HuH-7 (cell line): Measurements from ENCODE around the gene KIF16B.

Experiments
- DNase-seq: peaks from one replicate; pipeline ENCODE4 v3.0.0; 2011; ENCODE audit warnings: low spot score

Gene KIF16B

DNA sequence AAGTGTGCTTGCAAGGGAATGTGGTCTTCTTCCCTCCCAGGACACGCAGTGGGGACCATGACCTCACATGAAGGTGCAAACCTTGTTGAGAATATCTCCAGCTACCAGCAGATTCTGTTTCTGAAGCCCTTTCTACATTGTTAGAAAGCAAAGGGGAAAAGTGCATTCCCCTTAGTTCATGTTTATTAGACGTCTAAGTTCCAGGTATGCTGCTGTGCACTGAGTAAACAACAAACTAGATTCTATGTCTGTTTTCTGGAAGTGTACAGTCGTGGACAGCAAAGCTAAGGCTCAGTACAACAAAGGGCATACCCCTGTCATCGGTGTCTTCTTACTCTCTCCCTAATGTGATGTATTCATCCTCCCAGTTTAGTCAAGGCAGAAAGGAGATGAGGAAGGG lies 178.5 kb downstream of the KIF16B start:
- no peak for DNase-seq

DNA sequence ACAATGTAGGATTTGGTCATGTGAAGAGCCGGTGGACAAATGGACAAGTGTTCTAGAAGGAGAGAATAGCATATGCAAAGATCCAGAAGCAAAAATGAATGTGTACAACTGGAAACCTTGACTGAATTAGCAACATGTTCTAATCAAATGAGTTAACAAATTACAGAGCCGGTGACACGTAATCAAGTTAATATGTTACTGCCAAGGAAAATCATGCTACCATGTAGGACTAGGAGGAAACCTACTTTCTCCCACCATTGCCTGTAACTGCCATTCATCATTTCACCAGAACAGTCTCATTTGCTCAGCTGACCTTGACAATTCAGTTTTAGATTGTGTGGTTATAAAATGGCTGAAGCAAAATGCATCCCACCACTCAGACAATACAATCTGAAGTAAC lies 179.4 kb downstream of the KIF16B start:
- no peak for DNase-seq

DNA sequence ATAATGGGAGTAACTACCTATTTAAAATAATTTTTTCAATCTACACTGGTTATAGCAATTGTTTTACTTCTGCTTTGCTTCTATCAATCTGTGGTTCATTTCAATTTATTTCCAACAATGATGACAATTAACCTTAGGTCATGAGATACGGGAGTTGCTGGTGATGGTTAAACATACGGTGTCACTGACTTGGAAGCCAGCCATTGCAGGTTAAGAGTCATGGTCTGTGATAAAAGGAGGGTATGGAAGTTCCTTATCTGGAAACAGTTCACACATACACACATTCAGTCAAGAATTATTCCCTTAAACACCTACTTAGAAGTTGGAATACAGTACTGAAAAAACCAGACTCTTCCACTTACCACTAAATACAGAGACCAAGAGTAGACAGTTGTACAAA lies 180.0 kb downstream of the KIF16B start:
- no peak for DNase-seq

DNA sequence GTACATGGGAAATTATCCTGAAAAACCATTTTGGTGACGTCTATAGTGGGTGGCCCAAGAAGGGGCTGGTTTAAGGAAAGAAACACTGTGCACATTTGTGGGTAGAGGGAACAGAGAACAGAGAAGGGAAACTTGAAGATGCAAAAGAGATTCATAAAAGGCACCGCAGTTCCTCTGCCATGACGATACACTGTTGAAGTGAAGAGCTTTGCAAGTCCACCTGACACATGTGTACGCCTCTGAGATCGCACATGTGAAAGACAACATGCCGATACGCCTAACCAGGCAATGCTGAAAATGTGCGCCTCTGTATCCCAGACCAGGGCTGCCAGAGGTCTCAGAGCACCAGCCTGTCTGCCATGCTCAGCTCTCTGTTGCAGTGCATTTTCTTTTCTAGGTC lies 180.9 kb downstream of the KIF16B start:
- no peak for DNase-seq

DNA sequence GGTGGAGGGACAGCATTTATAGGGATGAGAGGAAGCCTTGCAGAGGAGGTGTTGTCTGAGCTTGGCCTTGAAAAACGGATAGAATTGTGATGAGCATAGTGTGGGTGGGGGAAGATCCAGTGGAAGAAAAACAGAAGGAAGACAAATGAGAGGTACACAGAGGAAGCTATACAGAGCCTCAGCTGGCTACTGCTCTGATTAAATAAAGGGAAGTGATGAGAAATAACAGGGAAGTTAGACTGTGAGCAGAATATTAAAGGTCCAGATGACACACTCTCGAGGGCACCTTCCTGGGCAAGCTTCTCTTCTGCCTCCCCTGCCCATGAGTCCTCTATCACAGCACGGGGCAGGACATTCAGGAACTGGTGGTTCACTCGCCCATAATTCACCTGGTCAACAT lies 182.3 kb downstream of the KIF16B start:
- DNase-seq = no peak

DNA sequence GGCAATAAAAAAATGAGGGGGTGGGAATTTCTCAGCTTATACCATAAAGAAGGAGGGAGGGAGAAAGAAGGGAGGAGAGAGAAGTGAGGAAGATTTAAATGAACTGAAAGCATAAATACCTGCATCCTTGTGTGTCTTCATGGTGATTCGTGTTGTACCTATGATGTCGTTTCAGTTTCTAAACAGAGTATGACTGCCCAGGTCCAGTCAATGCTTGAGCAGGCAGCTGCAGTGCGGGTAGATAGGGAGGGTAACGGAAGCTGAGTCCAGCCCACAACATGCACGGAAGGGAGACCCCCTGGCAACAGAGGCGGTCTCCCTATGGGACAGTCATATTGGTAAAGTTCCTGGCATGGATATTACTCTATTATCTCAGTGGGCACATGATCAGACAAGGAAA lies 184.5 kb downstream of the KIF16B start:
- no peak for DNase-seq

DNA sequence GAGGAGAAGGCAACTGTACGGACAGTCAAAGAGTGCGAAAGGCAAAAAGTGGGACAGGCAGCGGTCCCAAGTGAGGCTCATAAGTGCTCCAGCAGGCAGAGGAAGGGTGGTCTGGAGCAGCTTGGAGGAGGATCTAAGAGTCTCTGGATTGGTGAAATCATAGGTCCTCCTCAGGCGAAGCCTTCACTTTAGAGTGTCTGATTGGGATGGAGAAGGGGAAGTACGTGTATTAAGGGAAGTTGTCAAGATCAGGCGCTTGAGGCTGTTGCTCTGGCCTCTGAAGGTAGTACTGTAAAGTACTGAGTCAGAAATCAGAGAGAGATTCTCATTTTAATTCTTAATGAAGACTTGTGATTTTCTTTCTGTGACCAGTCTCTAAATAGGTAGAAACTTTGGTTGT lies 185.6 kb downstream of the KIF16B start:
- DNase-seq = no peak

DNA sequence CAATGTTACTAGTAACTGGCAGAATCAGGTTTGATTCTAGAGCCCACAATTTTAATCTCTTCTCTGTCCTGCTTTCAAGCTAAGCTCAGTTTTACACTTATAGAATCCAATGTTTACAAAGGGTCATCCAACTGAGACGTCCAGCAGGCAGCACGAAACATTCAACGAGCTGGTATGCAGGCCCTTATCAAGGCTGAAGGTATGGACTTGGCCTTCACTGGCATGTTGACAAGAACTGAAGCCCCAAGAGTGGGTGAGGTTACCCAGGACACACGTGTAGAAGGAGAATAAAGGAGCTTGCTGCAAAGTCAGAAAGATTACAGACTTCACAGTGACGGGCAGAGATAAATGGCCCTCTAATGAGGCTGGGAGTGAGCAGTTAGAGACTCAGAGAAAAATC lies 187.4 kb downstream of the KIF16B start:
- no peak for DNase-seq

DNA sequence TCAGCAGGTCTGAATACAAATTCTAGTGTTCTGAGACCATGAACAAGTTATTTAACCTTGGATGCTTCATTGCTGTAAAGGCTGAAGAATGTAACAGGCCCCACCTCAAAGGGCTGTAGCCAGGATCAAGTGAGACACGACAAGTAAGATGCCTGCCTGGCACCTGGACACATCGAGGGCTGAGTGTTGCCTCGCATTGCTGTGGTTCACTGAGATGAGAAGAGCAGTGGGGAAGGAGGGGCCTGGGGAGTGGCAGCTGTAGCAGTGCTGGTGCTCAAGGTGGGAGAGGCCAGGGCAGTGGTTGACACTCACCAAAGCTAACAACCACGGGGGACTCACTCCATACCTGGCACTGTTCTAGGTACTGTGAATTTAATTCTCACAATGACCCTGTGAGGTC lies 187.8 kb downstream of the KIF16B start:
- no peak for DNase-seq

DNA sequence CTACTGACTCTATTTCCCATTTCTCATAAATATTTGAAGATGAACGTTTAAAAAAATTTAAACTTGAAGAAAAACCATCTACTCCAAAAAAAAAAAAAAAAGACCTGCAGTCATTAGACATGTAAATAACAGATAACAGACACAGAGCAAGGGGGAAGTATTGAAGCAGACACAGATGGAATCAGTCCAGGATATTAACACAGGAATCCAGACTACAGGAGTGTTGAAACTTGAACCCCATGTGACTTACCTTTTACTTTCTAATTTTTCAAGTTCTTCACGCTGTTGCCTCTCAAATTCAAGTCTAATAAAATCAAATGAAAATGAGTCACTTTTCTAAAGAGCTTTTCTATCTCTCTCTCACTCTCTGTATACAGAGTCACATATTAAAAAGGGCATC lies 191.8 kb downstream of the KIF16B start:
- no peak for DNase-seq

DNA sequence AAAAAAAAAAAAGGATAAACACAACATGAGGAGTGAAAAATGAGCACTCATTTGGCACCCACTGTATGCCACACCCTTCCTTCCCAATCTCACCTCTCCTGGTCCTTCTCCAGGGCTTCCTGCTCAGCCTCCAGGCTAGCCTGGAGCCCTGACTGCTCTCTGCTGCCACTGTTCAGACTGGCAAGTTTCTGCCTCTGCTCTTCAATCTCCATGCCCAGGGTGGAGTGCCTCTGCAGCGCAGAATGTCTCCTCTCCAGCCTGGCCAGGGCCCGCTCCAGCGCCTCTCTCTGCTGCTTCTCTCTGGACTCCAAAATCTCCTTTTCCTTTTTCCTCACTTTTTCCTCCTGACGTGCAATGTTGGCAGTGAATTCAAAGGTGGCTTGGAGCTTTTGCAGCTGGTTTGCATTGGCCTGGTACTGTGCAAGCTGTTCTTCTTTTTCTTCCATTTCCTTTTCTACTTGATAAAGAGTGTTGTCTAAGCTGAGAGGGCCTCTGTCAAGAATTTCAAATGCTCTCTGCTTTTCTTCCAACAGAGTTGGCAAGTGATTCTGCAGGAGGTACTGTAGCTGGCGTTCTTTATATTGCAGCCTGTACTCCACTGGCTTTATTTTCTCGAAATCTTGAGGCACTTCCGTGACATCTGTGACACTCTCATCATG lies 194.4 kb downstream of the KIF16B start:
- no peak for DNase-seq

DNA sequence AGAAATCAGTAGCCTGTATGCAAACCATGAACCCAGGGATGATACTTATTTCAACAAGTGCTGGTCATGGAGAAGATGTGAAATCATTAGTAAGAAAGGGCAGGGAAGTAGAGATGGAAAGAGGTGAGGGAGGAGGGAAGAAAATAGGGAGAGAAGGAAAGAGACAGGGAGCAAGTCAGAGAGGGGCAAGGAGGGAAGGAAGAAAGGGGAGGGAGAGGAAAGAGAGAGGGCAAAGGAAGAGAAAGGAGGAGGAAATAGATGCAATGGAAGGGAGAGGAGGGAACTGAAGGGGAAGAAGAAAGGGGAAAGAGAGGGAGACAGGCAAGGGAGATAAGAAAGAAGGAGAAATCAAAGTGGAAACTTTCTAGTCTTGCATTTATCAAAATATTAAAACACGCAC lies 195.1 kb downstream of the KIF16B start:
- no peak for DNase-seq

DNA sequence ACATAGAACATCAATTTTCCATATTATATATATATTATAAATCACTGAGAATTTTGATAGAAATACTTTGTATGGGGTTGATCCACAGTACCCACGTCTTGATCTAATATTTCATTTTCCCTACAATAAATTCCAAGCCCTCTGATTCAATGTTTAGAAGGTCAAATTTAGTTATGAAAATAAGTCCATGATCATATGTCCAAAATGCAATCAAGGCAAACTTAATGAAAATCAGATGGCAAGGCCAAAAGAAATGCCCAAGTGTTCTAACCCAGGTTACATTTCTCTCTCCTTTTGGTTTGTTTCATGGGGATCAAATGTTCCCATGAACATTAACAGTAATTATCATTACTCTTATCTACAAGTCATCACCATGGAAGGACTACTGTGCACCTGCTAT lies 203.8 kb downstream of the KIF16B start:
- no peak for DNase-seq

DNA sequence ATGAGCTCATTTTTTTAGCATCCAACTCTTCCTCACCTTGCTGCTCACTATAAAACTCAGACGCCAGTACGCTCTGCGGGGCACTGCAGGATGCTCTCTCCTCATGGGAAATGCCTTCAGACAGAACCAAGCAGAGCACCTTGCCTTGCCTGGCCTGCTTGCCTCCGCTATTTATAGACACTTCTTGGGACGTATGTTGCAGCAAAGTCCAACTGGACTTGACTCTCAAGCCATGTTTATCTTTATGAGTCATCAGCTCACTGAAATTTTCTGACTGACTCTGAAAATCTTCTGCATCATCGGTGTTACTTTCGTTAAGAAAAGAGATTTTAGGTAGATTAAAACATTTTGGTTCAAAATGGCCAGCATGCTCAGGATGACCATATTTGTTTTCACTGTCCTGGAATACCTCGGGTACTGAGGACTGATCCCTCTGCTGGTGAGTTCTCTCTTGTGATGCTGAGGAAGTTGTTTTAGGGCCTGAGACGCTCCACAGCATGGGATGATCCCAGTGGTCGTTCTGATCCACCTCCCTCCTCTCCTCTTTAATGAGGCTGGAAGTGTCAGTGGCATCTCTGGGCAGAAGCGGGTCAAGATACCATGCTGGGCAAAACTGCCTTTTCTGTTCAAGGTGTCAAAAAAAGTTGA lies 204.5 kb downstream of the KIF16B start:
- no peak for DNase-seq

DNA sequence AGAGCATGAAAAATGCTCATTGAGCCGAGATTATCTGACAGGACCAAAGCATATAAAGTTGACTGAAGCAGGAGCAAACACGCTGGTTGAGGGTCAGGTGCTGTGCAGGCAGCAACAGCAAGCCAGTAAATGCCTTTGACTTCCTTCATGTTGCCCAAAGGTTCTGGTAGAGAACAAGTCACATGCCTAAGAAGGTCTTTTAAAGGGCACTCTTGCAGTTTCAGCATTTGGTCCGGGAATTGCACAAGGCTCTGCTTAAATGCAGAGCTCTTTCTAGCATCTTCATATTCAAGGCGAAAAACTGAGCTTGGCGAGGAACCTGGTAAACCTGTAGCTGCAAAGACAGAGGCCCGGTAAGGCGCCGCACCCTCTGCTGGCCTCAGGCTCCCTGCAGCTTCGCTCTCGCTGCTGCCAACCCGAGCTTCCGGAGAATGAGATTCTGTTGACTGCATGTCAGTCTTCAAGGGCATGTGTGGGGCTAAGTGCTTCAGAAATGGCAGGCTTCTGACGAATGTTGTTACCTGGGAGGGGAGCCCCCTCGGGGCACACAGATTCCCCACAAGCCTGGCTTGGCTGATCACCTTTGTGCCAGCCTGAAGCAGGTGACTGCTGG lies 205.2 kb downstream of the KIF16B start:
- no peak for DNase-seq

DNA sequence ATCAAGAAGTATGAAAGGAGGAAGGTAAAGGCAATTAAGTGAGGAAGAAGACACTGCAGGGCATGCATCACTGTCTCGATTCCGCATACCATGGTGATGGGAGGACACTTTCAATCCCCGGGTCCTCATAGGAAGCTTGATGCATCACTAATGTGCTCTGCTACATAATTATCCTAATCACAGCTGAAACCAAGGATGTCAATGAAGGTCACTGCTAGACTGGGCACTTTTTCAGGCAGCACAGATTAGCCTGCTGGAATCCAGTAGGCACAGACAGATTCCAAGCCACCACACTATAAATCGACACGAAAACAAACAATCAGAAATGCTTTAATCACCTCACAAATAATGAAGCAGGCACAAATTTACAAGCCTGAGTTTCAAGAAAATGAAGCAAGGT lies 206.7 kb downstream of the KIF16B start:
- no peak for DNase-seq

DNA sequence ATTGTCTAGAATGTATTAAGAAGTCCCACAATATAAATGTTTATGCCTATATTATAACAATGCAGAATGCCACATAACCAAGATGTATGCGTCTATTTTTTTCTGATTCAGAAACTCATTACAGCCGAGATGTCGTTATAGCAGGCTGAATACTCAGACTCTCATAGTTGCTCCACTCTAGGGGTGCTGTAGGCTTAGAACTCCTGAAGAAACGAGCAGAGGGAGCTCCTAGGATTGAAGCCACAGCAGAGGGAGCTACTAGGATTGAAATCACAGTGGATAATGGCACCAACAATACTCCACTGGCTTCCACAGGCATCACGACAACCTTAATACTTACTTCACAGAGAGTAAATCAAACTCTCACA lies 208.9 kb downstream of the KIF16B start:
- no peak for DNase-seq

DNA sequence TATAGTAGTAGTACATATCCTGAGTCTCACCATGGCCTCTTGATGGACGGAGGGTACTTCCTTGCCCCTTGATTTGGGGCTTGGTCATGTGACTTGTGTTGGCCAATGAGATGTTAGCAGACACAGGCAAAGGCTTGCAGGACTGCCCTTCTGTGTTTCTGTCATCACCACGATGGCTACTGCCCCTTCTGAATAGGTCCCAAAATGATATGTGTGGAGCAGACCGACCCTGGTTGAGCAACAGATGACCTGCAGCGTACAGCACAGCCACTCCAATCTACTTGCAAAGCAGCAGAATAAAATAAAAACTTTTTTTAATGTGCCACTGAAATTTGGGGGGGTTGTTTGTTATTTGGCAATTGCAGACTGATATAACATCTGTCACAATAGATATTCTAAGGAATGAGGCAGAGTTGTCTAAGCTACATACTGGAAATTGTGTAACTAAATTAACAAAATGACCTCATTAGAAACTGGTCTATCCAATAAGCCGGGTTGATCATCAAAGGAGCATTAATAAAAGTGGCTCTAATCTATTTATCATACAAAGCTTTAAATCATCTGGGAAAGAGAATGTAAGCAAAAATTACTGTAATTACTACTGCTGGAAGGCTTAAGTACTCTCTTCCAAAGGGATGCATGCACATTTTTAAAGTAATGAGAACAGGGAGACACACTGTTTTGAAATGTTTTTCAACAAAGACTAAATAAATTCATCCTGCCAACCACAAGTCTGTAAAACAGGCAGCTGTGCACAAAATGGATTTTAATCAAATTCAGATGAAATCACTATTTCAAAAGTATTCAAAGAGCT lies 209.5 kb downstream of the KIF16B start:
- DNase-seq = no peak

DNA sequence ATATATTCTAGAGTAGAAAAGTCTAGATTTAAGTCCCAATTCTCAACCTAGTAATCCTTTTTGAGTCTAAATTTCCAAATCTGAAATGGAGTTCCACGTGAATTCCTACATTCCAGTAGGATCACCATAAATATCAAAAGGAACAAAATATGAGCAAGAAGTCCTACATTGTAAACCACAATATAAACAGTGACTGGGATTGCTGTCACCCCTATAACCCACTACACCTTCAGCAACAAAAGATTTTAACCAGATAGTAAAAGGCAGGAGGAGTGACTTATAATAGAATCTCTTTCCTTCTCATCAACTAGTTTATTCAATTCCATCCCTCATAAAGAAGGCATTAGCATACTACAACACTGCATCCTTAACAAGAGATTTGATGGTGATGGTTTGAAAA lies 210.6 kb downstream of the KIF16B start:
- DNase-seq = no peak

DNA sequence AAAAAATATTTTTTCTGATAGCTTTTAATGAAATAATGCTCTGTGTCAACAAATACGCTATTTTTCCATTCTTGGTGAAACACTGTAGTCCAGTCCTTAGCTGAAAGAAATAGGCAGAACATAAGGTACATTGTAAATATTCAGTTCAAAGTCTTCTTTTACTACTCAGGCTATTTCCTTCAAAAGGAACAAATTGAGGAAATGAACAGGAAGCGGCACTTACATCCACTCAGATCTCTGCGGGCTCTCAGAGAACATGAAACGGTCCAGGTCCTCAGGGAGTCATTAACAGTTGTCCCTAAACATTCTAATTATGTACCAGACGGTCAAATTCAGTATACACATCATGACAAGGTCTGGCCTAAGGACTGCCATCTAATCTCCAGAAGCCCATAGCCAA lies 212.6 kb downstream of the KIF16B start:
- no peak for DNase-seq

DNA sequence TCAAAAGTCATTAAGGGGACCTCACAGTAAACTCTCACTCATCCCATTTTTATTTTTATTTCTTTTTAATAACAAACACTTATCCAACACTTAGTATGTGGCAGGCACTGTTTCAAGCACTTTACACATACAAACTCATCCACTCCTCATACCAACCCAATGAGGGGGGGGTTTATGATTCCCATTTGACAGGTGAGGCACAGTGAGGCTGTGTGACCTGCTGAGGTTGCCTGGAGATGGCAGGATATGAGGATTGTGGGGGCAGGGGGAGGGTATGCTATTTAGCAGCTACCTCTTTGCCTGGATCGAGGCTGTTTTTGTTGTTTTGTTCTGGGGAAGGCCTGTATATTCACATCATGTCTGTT lies 219.8 kb downstream of the KIF16B start:
- DNase-seq = no peak

DNA sequence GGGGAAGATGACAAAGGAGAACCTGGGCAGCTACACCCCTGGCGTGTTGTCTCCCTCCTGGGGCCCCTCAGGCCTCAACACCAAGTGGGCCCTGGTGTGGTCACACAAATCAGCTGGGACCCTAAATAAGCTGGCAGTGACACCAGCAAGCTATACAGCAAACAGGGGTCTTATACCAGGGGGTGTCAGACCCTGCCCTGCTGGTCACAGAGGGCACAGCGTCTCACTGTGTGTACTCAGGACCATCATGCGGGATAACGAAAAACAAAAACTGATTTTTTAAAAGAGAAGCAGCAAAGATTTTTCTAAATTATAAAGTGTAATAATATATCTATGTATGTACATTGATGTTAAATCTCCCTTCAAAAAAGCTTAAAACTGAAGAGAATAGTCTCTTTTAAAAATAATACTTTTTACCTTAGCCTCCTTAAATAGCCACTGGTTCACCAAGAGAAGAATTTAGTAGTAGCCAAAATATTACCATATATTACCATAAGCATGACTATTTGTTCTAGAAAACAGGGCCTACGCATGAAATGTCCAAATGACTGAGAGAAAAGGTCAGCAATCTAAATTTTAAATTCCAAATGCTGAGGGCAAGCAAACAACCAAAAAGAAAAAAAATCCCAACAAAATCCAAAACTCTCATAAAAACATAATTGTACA lies 220.4 kb downstream of the KIF16B start:
- DNase-seq = no peak

DNA sequence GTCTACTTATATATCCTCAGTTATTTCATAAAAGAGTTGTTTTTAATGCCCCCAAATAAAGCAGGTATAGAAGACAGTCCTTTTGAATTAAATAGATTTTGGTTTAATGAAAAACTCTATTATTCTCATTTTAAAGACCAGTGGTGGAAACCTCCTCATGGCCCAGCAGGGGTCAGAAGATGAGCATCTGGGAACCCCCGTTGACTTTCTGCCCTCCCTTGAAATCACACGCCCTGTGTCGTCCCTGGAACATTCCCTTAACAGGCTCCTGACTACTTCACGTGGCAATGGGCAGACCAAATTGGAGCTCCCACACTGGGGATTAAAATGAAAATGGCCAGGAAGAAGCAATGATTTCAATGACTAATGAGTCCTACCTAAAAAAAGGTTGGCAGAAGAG lies 220.9 kb downstream of the KIF16B start:
- no peak for DNase-seq
